22Rv1 (cell line): ENCODE results near the gene RBM44.
A peak's percentile ranks its signal among the peaks of the same experiment; 100 is the strongest.

ENCODE experiments used
- H3K27ac ChIP-seq: fragments of 450-650 bp; 2 replicates; pipeline ENCODE4 v1.5.1; 2017
- ZFX ChIP-seq: fragments of 450-650 bp; IDR thresholded peaks from 2 replicates; pipeline ENCODE4 v1.6.1; 2017; ENCODE audit warnings: antibody characterized with exemption, borderline replicate concordance
- TF ChIP-seq, protein P1 (sequence below): fragments of 450-650 bp; IDR thresholded peaks from 2 replicates; pipeline ENCODE4 v1.5.1; 2017; ENCODE audit warnings: mild to moderate bottlenecking

The RBM44 gene

DNA sequence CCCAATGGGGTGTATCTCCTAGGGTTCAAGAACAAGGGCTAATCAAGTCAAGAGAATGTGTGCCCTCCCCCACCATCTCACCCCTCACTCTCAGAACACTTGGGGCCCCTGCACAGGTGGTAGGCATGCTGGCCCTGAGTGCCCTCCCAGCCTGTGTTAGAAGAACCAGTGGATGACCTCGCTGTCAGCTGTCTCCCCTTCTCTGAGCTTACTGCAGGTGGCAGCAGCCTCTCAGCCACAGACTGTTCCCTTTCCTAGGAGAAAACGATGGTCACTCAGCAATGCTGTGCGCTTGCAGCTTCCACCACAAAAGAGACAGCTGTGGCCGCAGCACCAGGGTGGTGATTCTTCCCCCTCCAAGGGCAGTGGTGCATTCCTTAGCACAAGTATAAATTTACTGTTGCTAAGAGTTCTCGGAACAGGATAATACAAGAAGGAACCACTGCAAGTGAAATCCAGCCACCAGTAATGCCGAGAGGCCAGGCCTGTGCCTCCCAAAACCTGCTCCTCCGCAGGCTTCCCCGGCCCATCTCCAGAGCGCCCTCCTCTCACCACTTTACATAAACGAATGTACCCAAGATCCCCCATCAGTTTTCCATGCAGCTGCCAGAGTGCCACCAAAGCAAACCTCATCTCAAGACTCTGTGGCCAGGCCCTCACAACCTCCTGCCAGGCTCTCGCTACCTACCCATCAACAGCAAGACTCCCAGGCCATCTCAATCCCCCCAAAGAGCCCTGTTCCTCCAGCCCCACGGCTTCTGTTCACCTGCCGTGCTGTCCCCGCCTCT, 59.9 kb downstream of the RBM44 start:
- TF ChIP-seq, protein P1, sequence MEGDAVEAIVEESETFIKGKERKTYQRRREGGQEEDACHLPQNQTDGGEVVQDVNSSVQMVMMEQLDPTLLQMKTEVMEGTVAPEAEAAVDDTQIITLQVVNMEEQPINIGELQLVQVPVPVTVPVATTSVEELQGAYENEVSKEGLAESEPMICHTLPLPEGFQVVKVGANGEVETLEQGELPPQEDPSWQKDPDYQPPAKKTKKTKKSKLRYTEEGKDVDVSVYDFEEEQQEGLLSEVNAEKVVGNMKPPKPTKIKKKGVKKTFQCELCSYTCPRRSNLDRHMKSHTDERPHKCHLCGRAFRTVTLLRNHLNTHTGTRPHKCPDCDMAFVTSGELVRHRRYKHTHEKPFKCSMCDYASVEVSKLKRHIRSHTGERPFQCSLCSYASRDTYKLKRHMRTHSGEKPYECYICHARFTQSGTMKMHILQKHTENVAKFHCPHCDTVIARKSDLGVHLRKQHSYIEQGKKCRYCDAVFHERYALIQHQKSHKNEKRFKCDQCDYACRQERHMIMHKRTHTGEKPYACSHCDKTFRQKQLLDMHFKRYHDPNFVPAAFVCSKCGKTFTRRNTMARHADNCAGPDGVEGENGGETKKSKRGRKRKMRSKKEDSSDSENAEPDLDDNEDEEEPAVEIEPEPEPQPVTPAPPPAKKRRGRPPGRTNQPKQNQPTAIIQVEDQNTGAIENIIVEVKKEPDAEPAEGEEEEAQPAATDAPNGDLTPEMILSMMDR, result peak; percentile 89
- no peak for TF ChIP-seq ZFX
- H3K27ac ChIP-seq, result peak overlapping the region; percentile 100

DNA sequence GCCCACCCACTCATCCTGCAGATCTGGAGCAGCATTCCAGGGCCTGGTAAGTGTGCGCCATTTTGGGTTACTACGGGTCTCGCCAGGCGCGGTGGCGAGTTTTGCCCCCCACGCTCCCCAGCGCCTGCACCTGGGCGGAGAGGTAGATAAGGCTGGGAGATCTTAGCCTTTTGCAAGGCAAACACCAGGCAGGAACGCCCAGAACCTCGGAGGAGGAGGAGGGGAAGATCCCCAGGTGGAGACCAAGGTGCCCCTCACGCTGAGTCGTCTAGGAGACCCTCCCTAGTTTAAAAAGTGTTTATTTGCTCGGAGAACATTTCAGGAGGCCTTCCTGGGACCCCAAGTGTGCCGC, 60.5 kb downstream of the RBM44 start:
- TF ChIP-seq, protein P1, result no peak
- TF ChIP-seq ZFX, result no peak
- peak overlapping the region; percentile 100 for H3K27ac ChIP-seq

- TF ChIP-seq, protein P1, result no peak
- no peak for TF ChIP-seq ZFX
- H3K27ac ChIP-seq, result peak within 1 kb of the TSS; percentile 100
Observed at GRCh38 chr2:237859533-237860272, 61.1 kb downstream of the RBM44 start, which contains the start of gene RAMP1. Gene RAMP1, plus strand, starts transcription at chr2:237859623. Its CDS starts 53 bp downstream, at chr2:237859676.

DNA sequence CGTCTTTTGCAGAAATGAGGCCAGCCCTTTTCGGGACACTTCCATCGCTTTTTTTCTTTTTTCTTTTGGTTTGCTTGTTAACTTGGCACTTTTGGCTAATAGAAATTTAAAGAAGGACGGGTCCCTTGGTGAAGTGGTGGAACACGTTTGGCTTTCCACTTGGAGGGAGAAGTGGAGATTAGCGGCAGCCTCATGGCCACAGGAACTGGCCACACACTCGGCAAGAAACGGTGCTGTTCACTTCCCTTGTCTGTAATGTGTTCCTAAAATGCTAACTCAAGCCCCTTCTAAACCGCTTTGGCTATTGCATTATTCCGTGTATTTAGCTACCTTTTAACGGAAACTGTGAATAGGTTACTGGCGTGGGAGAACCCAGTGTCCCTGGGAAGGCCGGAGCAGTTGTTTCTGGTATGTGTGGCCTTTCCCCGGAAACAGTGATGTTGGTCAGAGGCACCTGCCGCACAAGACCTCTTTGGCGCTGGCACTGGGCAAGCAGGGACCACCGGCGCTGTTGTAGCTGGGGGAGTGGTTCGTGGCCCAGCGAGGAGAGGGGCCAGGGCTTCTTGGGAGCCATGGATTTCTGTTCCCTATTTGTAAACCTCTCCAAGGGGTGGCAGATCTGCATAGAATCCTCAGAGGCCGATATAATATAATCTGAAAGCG, 61.8 kb downstream of the RBM44 start:
- H3K27ac ChIP-seq, result peak overlapping the region; percentile 100
- TF ChIP-seq, protein P1, result no peak
- no peak for TF ChIP-seq ZFX

DNA sequence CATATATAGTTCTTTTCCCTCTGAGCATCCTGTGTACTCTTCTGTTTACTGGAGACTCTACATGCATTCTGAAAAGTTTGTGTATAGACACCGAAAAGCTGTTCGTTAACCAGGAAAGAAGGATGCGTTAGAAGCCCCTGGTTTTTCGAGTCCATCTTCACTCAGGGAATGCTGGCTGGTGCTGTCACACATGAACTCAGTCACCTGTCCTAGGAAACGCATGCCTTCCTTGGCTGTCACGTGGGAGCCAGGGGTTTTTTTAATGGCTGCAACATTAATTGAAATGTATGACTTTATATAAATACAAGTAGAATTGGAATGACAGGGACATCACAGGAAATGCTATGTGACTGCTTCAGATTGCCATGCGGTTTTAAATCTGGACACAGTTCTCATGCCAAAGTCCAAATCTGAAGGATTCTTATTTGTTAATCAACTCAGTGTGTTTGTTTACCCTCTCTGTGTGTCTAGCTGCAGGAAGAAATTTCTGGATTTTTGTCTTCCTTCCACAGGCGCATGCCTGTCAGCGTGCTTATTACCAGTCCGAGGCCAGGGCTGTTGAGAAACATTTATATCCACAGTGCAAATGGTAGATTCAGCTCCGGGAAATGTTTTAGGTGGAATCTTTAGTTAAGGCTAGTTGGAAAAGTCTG, 63.4 kb downstream of the RBM44 start:
- no peak for TF ChIP-seq ZFX
- H3K27ac ChIP-seq, result peak overlapping the region; percentile 100

GRCh38 chr2:237862528-237862895, 63.9 kb downstream of the RBM44 start:
- TF ChIP-seq, protein P1, result no peak
- TF ChIP-seq ZFX, result no peak
- peak overlapping the region; percentile 100 for H3K27ac ChIP-seq

DNA sequence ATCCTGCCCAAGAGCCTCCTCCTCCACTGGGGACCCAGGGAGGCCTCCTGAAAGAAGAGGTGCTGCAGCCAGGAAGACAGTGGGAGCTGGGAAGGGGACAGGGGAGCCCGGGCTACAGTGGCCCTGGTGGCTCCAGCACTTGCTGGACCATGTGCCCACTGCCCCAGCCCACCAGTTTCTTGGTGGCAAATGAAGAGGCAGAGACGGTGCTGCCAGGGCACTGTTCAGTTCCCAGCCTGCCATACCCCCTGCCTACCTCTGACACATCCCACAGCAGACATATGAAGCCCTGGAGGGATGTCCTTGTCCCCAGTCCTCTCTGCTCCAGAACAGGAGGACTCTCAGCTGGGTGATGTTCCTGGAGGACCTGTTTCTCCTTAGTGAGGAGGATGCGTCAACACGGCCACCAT, 64.5 kb downstream of the RBM44 start:
- H3K27ac ChIP-seq, result peak overlapping the region; percentile 100
- no peak for TF ChIP-seq ZFX
- TF ChIP-seq, protein P1, result no peak
